GM18907 (cell line): Measurements from ENCODE around the gene IGSF3.
A peak's percentile ranks its signal among the peaks of the same experiment; 100 is the strongest.

ENCODE experiments used
- ATAC-seq: cut with Tn5 transposase; IDR thresholded peaks from one replicate; pipeline ENCODE4 v1.9.1; 2021; ENCODE audit warnings: mild to moderate bottlenecking, moderate library complexity; ENCODE audit not compliant: unreplicated experiment

The IGSF3 gene

GRCh38 chr1:116561563-116561962 is 106.0 kb downstream of the IGSF3 start:
- no peak for ATAC-seq

- peak; percentile 22 for ATAC-seq
Observed at GRCh38 chr1:116560704-116561490, 106.6 kb downstream of the IGSF3 start.

- peak; percentile 47 for ATAC-seq
Observed at GRCh38 chr1:116559304-116559761, 108.2 kb downstream of the IGSF3 start.

GRCh38 chr1:116558571-116558970 is 109.0 kb downstream of the IGSF3 start:
- ATAC-seq: no peak

- peak; percentile 27 for ATAC-seq
Observed at GRCh38 chr1:116558140-116558549, 109.4 kb downstream of the IGSF3 start.

- ATAC-seq: no peak
Observed at GRCh38 chr1:116557323-116557878, 110.1 kb downstream of the IGSF3 start.

- peak; percentile 63 for ATAC-seq
Observed at GRCh38 chr1:116556289-116557006, 111.1 kb downstream of the IGSF3 start.

GRCh38 chr1:116554924-116555323 is 112.6 kb downstream of the IGSF3 start:
- ATAC-seq: no peak

GRCh38 chr1:116553386-116554115 is 114.0 kb downstream of the IGSF3 start:
- ATAC-seq: no peak

GRCh38 chr1:116546354-116546977 is 121.1 kb downstream of the IGSF3 start:
- no peak for ATAC-seq

- ATAC-seq: peak; percentile 11
Observed at GRCh38 chr1:116545359-116545705, 122.2 kb downstream of the IGSF3 start.

- peak; percentile 62 for ATAC-seq
Observed at GRCh38 chr1:116544588-116545358, 122.8 kb downstream of the IGSF3 start.

GRCh38 chr1:116540088-116540487 is 127.4 kb downstream of the IGSF3 start:
- ATAC-seq: peak; percentile 45

- peak; percentile 85 for ATAC-seq
Observed at GRCh38 chr1:116538544-116538943, 129.0 kb downstream of the IGSF3 start.

GRCh38 chr1:116537898-116538297 is 129.6 kb downstream of the IGSF3 start:
- no peak for ATAC-seq

- ATAC-seq: no peak
Observed at GRCh38 chr1:116537040-116537831, 130.3 kb downstream of the IGSF3 start.

GRCh38 chr1:116534014-116534739 is 133.4 kb downstream of the IGSF3 start:
- no peak for ATAC-seq

GRCh38 chr1:116533429-116533820 is 134.1 kb downstream of the IGSF3 start:
- ATAC-seq: no peak
